Measurements from ENCODE around the gene IPO11. TPM values are rescaled to one million over a fixed set of nuclear protein-coding genes. Genes with fewer than 3 reads are reported as not detected.
"Not testable (repeated sequence)": the region's sequence is repeated elsewhere in the genome, so short reads cannot be mapped to it uniquely, and the experiment has no call there.

The IPO11 gene
- total RNA-seq, 3 donors from 2014 or later: 31.5 to 34.7 (median 33.1) TPM

DNA sequence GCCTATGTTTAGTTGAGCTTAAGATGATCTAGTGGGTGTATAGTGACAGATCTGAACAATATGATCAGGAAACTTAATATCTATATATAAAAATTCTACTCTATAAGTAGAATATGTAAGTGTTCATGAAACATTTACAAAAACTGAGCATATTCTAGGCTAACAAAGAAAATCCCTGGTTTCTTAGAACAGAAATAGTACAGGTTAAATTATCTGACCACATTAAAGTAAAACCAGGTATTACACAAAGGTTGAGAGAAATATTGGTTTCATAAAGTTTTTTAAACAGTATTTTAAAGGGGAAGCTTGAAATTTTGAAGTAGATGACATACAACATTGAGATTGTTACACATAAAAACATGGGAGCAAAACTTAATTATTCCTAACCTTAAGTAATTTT lies 205.4 kb downstream of the IPO11 start:
- H3K27ac ChIP-seq: no peak overlapping the region
- no peak overlapping the region for H3K4me3 ChIP-seq
- H3K9me3 ChIP-seq: no peaks in the 10 kb centered on the region
- H3K27me3 ChIP-seq: no peaks in the 10 kb centered on the region
- intact Hi-C loops (cut with DNase I; ENCODE audit: low total_unique reads): no loop called here
- H3K36me3 ChIP-seq: no peaks in the 10 kb centered on the region
- no peaks in the 10 kb centered on the region for H3K4me1 ChIP-seq
- TF ChIP-seq POLR2A (IDR thresholded peaks at IDR 0.05): no peak
- TF ChIP-seq POLR2AphosphoS5 (IDR thresholded peaks at IDR 0.05): no peak
- TF ChIP-seq, protein P1, sequence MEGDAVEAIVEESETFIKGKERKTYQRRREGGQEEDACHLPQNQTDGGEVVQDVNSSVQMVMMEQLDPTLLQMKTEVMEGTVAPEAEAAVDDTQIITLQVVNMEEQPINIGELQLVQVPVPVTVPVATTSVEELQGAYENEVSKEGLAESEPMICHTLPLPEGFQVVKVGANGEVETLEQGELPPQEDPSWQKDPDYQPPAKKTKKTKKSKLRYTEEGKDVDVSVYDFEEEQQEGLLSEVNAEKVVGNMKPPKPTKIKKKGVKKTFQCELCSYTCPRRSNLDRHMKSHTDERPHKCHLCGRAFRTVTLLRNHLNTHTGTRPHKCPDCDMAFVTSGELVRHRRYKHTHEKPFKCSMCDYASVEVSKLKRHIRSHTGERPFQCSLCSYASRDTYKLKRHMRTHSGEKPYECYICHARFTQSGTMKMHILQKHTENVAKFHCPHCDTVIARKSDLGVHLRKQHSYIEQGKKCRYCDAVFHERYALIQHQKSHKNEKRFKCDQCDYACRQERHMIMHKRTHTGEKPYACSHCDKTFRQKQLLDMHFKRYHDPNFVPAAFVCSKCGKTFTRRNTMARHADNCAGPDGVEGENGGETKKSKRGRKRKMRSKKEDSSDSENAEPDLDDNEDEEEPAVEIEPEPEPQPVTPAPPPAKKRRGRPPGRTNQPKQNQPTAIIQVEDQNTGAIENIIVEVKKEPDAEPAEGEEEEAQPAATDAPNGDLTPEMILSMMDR (IDR thresholded peaks at IDR 0.05): no peak
- no peak for DNase-seq (ENCODE audit: low spot score in 2 of 2)

DNA sequence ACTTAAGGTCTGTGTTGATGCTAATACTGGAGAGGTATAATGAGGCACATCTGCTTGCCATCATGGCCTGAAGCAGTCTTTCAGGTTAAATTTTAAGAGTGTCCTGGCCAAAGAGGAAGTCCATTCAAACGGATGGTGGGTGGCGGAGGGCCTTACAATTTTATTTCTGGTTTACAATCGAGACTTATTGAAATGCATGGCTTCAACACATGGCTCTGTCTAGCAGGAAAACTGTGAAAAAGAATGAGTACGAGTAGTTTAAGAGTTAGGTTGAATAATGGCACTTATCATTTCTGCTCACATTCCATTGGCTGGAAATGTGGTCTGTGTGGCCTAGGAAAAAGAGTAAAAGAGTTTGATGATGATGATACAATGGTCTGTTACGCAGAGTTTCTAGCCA lies 208.2 kb downstream of the IPO11 start:
- Histone ChIP-seq H3K9me3 (no peaks in the 10 kb centered on the region), H3K27ac (no peak overlapping the region), H3K36me3 (no peaks in the 10 kb centered on the region), H3K4me3 (no peak overlapping the region), H3K4me1 (no peaks in the 10 kb centered on the region), H3K27me3 (no peaks in the 10 kb centered on the region)
- TF ChIP-seq POLR2AphosphoS5 (IDR thresholded peaks at IDR 0.05) (no peak), POLR2A (IDR thresholded peaks at IDR 0.05) (no peak)
- TF ChIP-seq, protein P1 (IDR thresholded peaks at IDR 0.05): no peak
- intact Hi-C loops (cut with DNase I; ENCODE audit: low total_unique reads): no loop called here
- no peak for DNase-seq (ENCODE audit: low spot score in 2 of 2)

DNA sequence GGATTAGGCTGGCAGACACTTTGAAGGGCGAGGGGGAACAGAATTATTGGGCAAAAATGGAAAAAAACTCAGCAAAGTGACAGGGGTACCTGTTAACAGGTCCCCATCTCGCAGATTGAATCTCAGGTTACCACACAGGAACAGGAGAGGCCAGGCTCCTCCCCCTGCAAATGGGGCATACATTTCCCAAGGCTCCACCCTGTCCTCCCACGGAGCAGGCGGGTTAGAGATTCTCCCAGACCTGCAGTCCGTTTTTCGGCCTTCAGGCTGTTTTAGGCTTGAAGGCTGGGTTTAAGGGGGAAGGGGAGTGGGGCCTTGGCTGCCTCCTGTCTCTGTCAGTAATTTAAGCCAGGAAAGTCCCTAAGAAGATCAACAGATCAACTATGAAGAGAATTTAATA lies 208.7 kb downstream of the IPO11 start:
- no peak overlapping the region for H3K27ac ChIP-seq
- TF ChIP-seq, protein P1 (IDR thresholded peaks at IDR 0.05): no peak
- TF ChIP-seq POLR2AphosphoS5 (IDR thresholded peaks at IDR 0.05): no peak
- TF ChIP-seq POLR2A (IDR thresholded peaks at IDR 0.05): no peak
- no peaks in the 10 kb centered on the region for H3K36me3 ChIP-seq
- H3K4me1 ChIP-seq: no peaks in the 10 kb centered on the region
- intact Hi-C loops (cut with DNase I; ENCODE audit: low total_unique reads): no loop called here
- no peaks in the 10 kb centered on the region for H3K27me3 ChIP-seq
- no peaks in the 10 kb centered on the region for H3K9me3 ChIP-seq
- H3K4me3 ChIP-seq: no peak overlapping the region
- DNase-seq (ENCODE audit: low spot score in 2 of 2): no peak

DNA sequence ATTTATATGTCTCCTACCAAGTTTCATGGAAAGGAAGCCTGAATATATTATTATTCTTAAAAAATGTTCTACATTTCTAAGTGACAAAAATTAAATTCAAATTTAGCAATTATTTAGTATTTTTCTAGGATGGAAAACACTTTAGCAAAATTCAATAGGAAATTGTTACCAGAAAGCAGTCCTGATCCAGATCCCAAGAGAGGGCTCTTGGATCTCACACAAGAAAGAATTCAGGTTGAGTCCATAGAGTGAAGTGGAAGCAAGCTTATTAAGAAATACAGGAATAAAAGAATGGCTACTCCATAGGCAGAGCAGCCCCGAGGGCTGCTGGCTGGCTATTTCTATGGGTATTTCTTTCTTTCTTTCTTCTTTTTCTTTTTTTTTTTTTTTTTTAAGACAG lies 210.7 kb downstream of the IPO11 start:
- intact Hi-C loops (cut with DNase I; ENCODE audit: low total_unique reads): no loop called here
- no peaks in the 10 kb centered on the region for H3K27me3 ChIP-seq

DNA sequence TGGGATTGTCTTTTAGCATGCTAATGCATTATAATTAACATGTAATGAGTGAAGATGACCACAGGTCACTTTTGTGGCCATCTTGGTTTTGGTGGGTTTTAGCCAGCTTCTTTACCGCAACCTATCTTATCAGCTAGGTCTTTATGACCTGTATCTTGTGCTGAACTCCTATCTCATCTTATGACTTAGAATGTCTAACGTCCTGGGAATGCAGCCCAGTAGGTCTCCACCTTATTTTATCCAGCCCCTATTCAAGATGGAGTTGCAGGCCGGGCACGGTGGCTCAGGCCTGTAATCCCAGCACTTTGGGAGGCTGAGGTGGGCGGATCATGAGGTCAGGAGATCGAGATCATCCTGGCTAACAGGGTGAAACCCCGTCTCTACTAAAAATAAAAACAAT lies 211.9 kb downstream of the IPO11 start:
- H3K36me3 ChIP-seq; H3K27ac ChIP-seq; H3K27me3 ChIP-seq; H3K4me3 ChIP-seq; H3K4me1 ChIP-seq; DNase-seq (ENCODE audit: low spot score in 2 of 2); intact Hi-C loops (cut with DNase I; ENCODE audit: low total_unique reads); H3K9me3 ChIP-seq: not testable (repeated sequence)

More for the DNA sequence above, 210.7 kb downstream of the IPO11 start:
- Histone ChIP-seq H3K4me3 (no peak overlapping the region), H3K4me1 (no peaks in the 10 kb centered on the region), H3K36me3 (no peaks in the 10 kb centered on the region), H3K9me3 (no peaks in the 10 kb centered on the region), H3K27ac (no peak overlapping the region)
- TF ChIP-seq POLR2A (IDR thresholded peaks at IDR 0.05): no peak
- TF ChIP-seq, protein P1 (IDR thresholded peaks at IDR 0.05): no peak
- TF ChIP-seq POLR2AphosphoS5 (IDR thresholded peaks at IDR 0.05): no peak
- no peak for DNase-seq (ENCODE audit: low spot score in 2 of 2)

DNA sequence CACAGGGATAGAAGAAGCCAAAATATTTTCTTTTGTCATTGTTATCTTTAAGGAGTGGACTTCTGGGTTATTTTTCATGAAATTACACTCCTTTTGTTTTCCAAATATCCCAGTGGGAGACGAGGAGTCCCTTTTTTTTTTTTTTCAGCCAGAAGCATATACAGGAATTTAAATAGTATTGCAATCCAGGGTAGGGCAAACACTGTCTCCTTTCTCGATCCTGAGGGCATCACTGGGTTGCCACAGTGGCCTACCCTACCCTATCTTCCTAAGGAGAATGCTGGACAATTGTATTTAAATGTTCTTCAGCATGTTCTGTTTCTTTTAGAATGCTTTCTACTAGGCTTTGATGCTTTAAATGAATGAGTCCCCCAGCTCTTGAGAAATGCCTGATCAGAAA lies 214.0 kb downstream of the IPO11 start:
- Histone ChIP-seq H3K36me3 (no peaks in the 10 kb centered on the region), H3K4me1 (no peaks in the 10 kb centered on the region)

More for the DNA sequence above, 214.0 kb downstream of the IPO11 start:
- Histone ChIP-seq H3K27ac (no peak overlapping the region), H3K27me3 (no peaks in the 10 kb centered on the region), H3K4me3 (no peak overlapping the region), H3K9me3 (no peaks in the 10 kb centered on the region)
- intact Hi-C loops (cut with DNase I; ENCODE audit: low total_unique reads): no loop called here
- DNase-seq (ENCODE audit: low spot score in 2 of 2): no peak
- TF ChIP-seq POLR2A (IDR thresholded peaks at IDR 0.05): no peak
- TF ChIP-seq, protein P1 (IDR thresholded peaks at IDR 0.05): no peak
- no peak for TF ChIP-seq POLR2AphosphoS5 (IDR thresholded peaks at IDR 0.05)
